SK-N-SH (cell line): ENCODE measurements around the gene CTSS. TPM values are rescaled to one million over a fixed set of nuclear protein-coding genes. Genes with fewer than 3 reads are reported as not detected.

ENCODE experiments used
- CTCF ChIA-PET: fragments of 300-600, 350-600 bp; formaldehyde crosslinking; extraction: SDS; loops from one replicate; lab custom pipeline; 2021; lab: Yijun Ruan, JAX
- POLR2A ChIA-PET: fragments of 350-600 bp; sonication (Branson Sonifier 250); formaldehyde crosslinking; extraction: SDS; loops from one replicate; lab custom pipeline; 2020; ENCODE audit warnings: antibody characterized with exemption, inconsistent platforms; lab: Yijun Ruan, JAX
- DNase-seq: peaks from one replicate; pipeline ENCODE4 v3.0.0; 2012
- H2AFZ ChIP-seq: fragments of 200-600 bp; sonication (generic); 2 replicates; pipeline ENCODE4 v1.8.1; 2016; ENCODE audit warnings: antibody characterized with exemption, mild to moderate bottlenecking, low read depth
- H3F3A ChIP-seq: fragments of 200-600 bp; sonication (generic); replicated peaks from 2 replicates; pipeline ENCODE3; 2016; ENCODE audit warnings: antibody characterized with exemption, mild to moderate bottlenecking; ENCODE audit not compliant: insufficient read depth
- H3K27ac ChIP-seq, 2 experiments: fragments of 200-500 bp in 1 of 2; fragments of 200-600 bp in 1 of 2; sonication (Bioruptor generic) in 1 of 2; sonication (generic), shearing (Covaris generic) in 1 of 2; 2 replicates each; pipeline versions ENCODE4 v1.5.1 to v1.6.1; 2014 to 2016; ENCODE audit warnings: low read depth in 2 of 2, inconsistent platforms in 1 of 2, low read length in 1 of 2, mild to moderate bottlenecking in 1 of 2, mixed read lengths in 1 of 2
- H3K27me3 ChIP-seq: fragments of 200-600 bp; sonication (generic), shearing (Covaris generic); 2 replicates; pipeline ENCODE4 v1.6.1; 2016; ENCODE audit warnings: mixed run types; ENCODE audit not compliant: insufficient read depth
- H3K36me3 ChIP-seq, 2 experiments: fragments of 200-500 bp in 1 of 2; fragments of 200-600 bp in 1 of 2; sonication (Bioruptor generic) in 1 of 2; sonication (generic) in 1 of 2; replicated peaks in 1 of 2; 2 replicates each; pipeline versions ENCODE3 to v1.5.1; 2014 to 2016; ENCODE audit warnings: low read length in 1 of 2, mild to moderate bottlenecking in 1 of 2; ENCODE audit not compliant: insufficient read depth in 2 of 2, control insufficient read depth in 1 of 2
- H3K4me1 ChIP-seq, 2 experiments: fragments of 200-500 bp in 1 of 2; fragments of 200-600 bp in 1 of 2; sonication (Bioruptor generic) in 1 of 2; sonication (generic), shearing (Covaris generic) in 1 of 2; 2 replicates each; pipeline versions ENCODE4 v1.5.1 to v1.6.1; 2014 to 2016; ENCODE audit warnings: low read depth in 1 of 2, low read length in 1 of 2, mixed run types in 1 of 2; ENCODE audit not compliant: insufficient read depth in 2 of 2, control insufficient read depth in 1 of 2
- H3K4me2 ChIP-seq: fragments of 200-600 bp; sonication (generic), shearing (Covaris generic); 2 replicates; pipeline ENCODE4 v1.6.1; 2017; ENCODE audit warnings: mixed run types
- H3K4me3 ChIP-seq, 2 experiments: fragments of 200-500 bp in 1 of 2; fragments of 200-600 bp in 1 of 2; sonication (Bioruptor generic) in 1 of 2; sonication (generic), shearing (Covaris generic) in 1 of 2; 2 replicates each; pipeline versions ENCODE4 v1.5.1 to v1.8.1; 2014 to 2016; ENCODE audit warnings: low read depth in 2 of 2, inconsistent platforms in 1 of 2, low read length in 1 of 2, mild to moderate bottlenecking in 1 of 2, mixed read lengths in 1 of 2, moderate library complexity in 1 of 2
- H3K79me2 ChIP-seq: fragments of 200-600 bp; sonication (generic); 2 replicates; pipeline ENCODE4 v1.8.1; 2017; ENCODE audit warnings: mild to moderate bottlenecking; ENCODE audit not compliant: insufficient read depth
- H3K9ac ChIP-seq: fragments of 200-600 bp; sonication (generic); 2 replicates; pipeline ENCODE4 v1.6.1; 2017; ENCODE audit warnings: mixed run types
- H3K9me2 ChIP-seq: fragments of 200-600 bp; sonication (generic); 2 replicates; pipeline ENCODE4 v1.6.1; 2017; ENCODE audit warnings: mixed run types
- H3K9me3 ChIP-seq: fragments of 200-600 bp; sonication (generic); 2 replicates; pipeline ENCODE4 v1.6.1; 2017; ENCODE audit warnings: mixed run types, mild to moderate bottlenecking, moderate library complexity
- H4K20me1 ChIP-seq: fragments of 200-600 bp; sonication (generic); 2 replicates; pipeline ENCODE4 v1.6.1; 2017; ENCODE audit warnings: mild to moderate bottlenecking, mixed run types; ENCODE audit not compliant: insufficient read depth
- CHD2 ChIP-seq: fragments of 150-350 bp; IDR thresholded peaks from 2 replicates; pipeline ENCODE4 v1.6.1; 2018; ENCODE audit warnings: low read length; ENCODE audit not compliant: partially characterized antibody
- EZH2phosphoT487 ChIP-seq: fragments of 200-600 bp; sonication (generic); IDR thresholded peaks from 2 replicates; pipeline ENCODE4 v1.6.1; 2017; ENCODE audit warnings: low read depth, mixed run types, mild to moderate bottlenecking, antibody characterized with exemption, moderate library complexity, borderline replicate concordance
- FOSL2 ChIP-seq: IDR thresholded peaks from 2 replicates; pipeline ENCODE4 v1.4.0; 2012; ENCODE audit warnings: low read depth, mild to moderate bottlenecking, moderate library complexity, borderline replicate concordance
- GABPA ChIP-seq: IDR thresholded peaks from 2 replicates; pipeline ENCODE4 v1.4.0; 2012; ENCODE audit warnings: low read depth, mild to moderate bottlenecking
- GATA2 ChIP-seq: sonication (generic); formaldehyde crosslinking; IDR thresholded peaks from 2 replicates; pipeline ENCODE4 v1.5.0; 2020; ENCODE audit warnings: mild to moderate bottlenecking, missing genetic modification reagents
- JUND ChIP-seq: IDR thresholded peaks from 2 replicates; pipeline ENCODE4 v1.4.0; 2012
- POLR2AphosphoS5 ChIP-seq: IDR thresholded peaks from 2 replicates; pipeline ENCODE4 v1.6.1; 2012; ENCODE audit warnings: low read depth, low read length
- RAD21 ChIP-seq: IDR thresholded peaks from 2 replicates; pipeline ENCODE4 v1.6.1; 2012; ENCODE audit warnings: mild to moderate bottlenecking, low read length
- SMC3 ChIP-seq: IDR thresholded peaks from 2 replicates; pipeline ENCODE4 v1.6.1; 2012; ENCODE audit warnings: low read depth, low read length, improper control_type of control experiment
- TAF1 ChIP-seq: IDR thresholded peaks from 2 replicates; pipeline ENCODE4 v1.6.1; 2012; ENCODE audit warnings: low read depth, mild to moderate bottlenecking, low read length, moderate library complexity, borderline replicate concordance
- TEAD4 ChIP-seq: IDR thresholded peaks from 2 replicates; pipeline ENCODE4 v1.4.0; 2012; ENCODE audit warnings: mild to moderate bottlenecking, borderline replicate concordance; ENCODE audit not compliant: insufficient read depth
- WGBS: methylation state at CpG from one replicate; pipeline ENCODE4 v1.1.6; 2017; ENCODE audit warnings: low lambda C conversion rate; 5-methylcytosine and 5-hydroxymethylcytosine counted together
- polyA plus RNA-seq, 3 experiments: library from polyadenylated mRNA; depleted of rRNA; stranded (reverse); fragments of >200 nt; gene quantifications; 2 replicates each; pipeline ENCODE4 v1.2.3, GENCODE V29; 2012
- TF ChIP-seq, protein P1 (sequence below): fragments of 150-350 bp; IDR thresholded peaks from 2 replicates; pipeline ENCODE4 v1.6.1; 2016; ENCODE audit warnings: mild to moderate bottlenecking, low read depth, low read length
- TF ChIP-seq, protein P2 (sequence below): IDR thresholded peaks from 2 replicates; pipeline ENCODE4 v1.6.1; 2012; ENCODE audit warnings: mild to moderate bottlenecking, low read depth, low read length, moderate library complexity
- TF ChIP-seq, protein P3 (sequence below): IDR thresholded peaks from 2 replicates; pipeline ENCODE4 v1.4.0; 2012; ENCODE audit warnings: low read depth, borderline replicate concordance

CTSS gene
- polyA plus RNA-seq, 1 of the 3 experiments (the other 2 are of a cell fraction), result 1.4 TPM

GRCh38 chr1:150760013-150760412 is 5.6 kb downstream of the CTSS start:
- no peak overlapping the region for H3K9ac ChIP-seq
- H3K4me1 ChIP-seq, result peaks cover 0 to 5% of the 10 kb centered on the region in 2 experiments; a peak in 2 of 4 replicates
- 90% methylated on average over 3 of the region's 3 CpGs for WGBS
- no peaks in the 10 kb centered on the region for H4K20me1 ChIP-seq
- H3K27ac ChIP-seq, result no peak overlapping the region
- no peaks in the 10 kb centered on the region for H3K27me3 ChIP-seq
- peaks cover 4% of the 10 kb centered on the region for H3F3A ChIP-seq
- H3K4me3 ChIP-seq, result no peak overlapping the region
- no peaks in the 10 kb centered on the region for H3K36me3 ChIP-seq
- ChIA-PET CTCF (no interaction called here), POLR2A (no interaction called here)
- H3K4me2 ChIP-seq, result no peak overlapping the region
- H3K9me3 ChIP-seq, result no peaks in the 10 kb centered on the region
- H2AFZ ChIP-seq, result no peak overlapping the region
- H3K9me2 ChIP-seq, result no peaks in the 10 kb centered on the region
- H3K79me2 ChIP-seq, result no peaks in the 10 kb centered on the region
- DNase-seq, result no peak
- TF ChIP-seq, protein P1, sequence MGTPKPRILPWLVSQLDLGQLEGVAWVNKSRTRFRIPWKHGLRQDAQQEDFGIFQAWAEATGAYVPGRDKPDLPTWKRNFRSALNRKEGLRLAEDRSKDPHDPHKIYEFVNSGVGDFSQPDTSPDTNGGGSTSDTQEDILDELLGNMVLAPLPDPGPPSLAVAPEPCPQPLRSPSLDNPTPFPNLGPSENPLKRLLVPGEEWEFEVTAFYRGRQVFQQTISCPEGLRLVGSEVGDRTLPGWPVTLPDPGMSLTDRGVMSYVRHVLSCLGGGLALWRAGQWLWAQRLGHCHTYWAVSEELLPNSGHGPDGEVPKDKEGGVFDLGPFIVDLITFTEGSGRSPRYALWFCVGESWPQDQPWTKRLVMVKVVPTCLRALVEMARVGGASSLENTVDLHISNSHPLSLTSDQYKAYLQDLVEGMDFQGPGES, result no peak
- TF ChIP-seq RAD21, result no peak
- no peak for TF ChIP-seq GABPA
- TF ChIP-seq, protein P2, sequence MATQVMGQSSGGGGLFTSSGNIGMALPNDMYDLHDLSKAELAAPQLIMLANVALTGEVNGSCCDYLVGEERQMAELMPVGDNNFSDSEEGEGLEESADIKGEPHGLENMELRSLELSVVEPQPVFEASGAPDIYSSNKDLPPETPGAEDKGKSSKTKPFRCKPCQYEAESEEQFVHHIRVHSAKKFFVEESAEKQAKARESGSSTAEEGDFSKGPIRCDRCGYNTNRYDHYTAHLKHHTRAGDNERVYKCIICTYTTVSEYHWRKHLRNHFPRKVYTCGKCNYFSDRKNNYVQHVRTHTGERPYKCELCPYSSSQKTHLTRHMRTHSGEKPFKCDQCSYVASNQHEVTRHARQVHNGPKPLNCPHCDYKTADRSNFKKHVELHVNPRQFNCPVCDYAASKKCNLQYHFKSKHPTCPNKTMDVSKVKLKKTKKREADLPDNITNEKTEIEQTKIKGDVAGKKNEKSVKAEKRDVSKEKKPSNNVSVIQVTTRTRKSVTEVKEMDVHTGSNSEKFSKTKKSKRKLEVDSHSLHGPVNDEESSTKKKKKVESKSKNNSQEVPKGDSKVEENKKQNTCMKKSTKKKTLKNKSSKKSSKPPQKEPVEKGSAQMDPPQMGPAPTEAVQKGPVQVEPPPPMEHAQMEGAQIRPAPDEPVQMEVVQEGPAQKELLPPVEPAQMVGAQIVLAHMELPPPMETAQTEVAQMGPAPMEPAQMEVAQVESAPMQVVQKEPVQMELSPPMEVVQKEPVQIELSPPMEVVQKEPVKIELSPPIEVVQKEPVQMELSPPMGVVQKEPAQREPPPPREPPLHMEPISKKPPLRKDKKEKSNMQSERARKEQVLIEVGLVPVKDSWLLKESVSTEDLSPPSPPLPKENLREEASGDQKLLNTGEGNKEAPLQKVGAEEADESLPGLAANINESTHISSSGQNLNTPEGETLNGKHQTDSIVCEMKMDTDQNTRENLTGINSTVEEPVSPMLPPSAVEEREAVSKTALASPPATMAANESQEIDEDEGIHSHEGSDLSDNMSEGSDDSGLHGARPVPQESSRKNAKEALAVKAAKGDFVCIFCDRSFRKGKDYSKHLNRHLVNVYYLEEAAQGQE, result no peak
- TF ChIP-seq, protein P3, sequence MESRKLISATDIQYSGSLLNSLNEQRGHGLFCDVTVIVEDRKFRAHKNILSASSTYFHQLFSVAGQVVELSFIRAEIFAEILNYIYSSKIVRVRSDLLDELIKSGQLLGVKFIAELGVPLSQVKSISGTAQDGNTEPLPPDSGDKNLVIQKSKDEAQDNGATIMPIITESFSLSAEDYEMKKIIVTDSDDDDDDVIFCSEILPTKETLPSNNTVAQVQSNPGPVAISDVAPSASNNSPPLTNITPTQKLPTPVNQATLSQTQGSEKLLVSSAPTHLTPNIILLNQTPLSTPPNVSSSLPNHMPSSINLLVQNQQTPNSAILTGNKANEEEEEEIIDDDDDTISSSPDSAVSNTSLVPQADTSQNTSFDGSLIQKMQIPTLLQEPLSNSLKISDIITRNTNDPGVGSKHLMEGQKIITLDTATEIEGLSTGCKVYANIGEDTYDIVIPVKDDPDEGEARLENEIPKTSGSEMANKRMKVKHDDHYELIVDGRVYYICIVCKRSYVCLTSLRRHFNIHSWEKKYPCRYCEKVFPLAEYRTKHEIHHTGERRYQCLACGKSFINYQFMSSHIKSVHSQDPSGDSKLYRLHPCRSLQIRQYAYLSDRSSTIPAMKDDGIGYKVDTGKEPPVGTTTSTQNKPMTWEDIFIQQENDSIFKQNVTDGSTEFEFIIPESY, result no peak
- no peak for TF ChIP-seq TAF1
- no peak for TF ChIP-seq TEAD4
- no peak for TF ChIP-seq EZH2phosphoT487
- no peak for TF ChIP-seq GATA2
- no peak for TF ChIP-seq SMC3
- TF ChIP-seq JUND, result no peak
- no peak for TF ChIP-seq FOSL2
- no peak for TF ChIP-seq CHD2
- no peak for TF ChIP-seq POLR2AphosphoS5
